Epithelial cell of prostate (primary cell): ENCODE data around the gene NAV2.

Experiments used
- DNase-seq: peaks from one replicate; pipeline ENCODE4 v3.0.0-alpha.2; 2011; ENCODE audit warnings: low read depth, low spot score
- H3K27ac ChIP-seq: fragments of 450-650 bp; 2 replicates; pipeline ENCODE4 v1.5.1; 2017; ENCODE audit warnings: mild to moderate bottlenecking

Gene NAV2

GRCh38 chr11:20021771-20022362, 309.2 kb downstream of the NAV2 start:
- no peak for DNase-seq
- H3K27ac ChIP-seq = peak overlapping the region; percentile 81

- DNase-seq = no peak
- H3K27ac ChIP-seq = peak overlapping the region; percentile 81
These were observed 309.9 kb downstream of the NAV2 start for GRCh38 chr11:20022363-20023081.

- no peak for DNase-seq
- peak overlapping the region; percentile 81 for H3K27ac ChIP-seq
These were observed 310.4 kb downstream of the NAV2 start for GRCh38 chr11:20023082-20023426.

GRCh38 chr11:20024172-20024935, 311.7 kb downstream of the NAV2 start:
- DNase-seq = no peak
- peak overlapping the region; percentile 81 for H3K27ac ChIP-seq

- no peak for DNase-seq
- H3K27ac ChIP-seq = no peak overlapping the region
These were observed 312.7 kb downstream of the NAV2 start for GRCh38 chr11:20025332-20025840.

- peak overlapping the region; percentile 74 for H3K27ac ChIP-seq
- no peak for DNase-seq
These were observed 314.3 kb downstream of the NAV2 start for GRCh38 chr11:20026629-20027555.

- no peak for DNase-seq
- peak overlapping the region; percentile 74 for H3K27ac ChIP-seq
These were observed 314.9 kb downstream of the NAV2 start for GRCh38 chr11:20027556-20028013.

- no peak overlapping the region for H3K27ac ChIP-seq
- DNase-seq = no peak
These were observed 316.6 kb downstream of the NAV2 start for GRCh38 chr11:20029193-20029592.

- peak overlapping the region; percentile 76 for H3K27ac ChIP-seq
- no peak for DNase-seq
These were observed 317.8 kb downstream of the NAV2 start for GRCh38 chr11:20030472-20030871.

GRCh38 chr11:20031155-20032001, 318.7 kb downstream of the NAV2 start:
- H3K27ac ChIP-seq = peak overlapping the region; percentile 76
- no peak for DNase-seq

- peak overlapping the region; percentile 76 for H3K27ac ChIP-seq
These were observed 319.5 kb downstream of the NAV2 start for GRCh38 chr11:20032127-20032526.

GRCh38 chr11:20032577-20033260, 320.1 kb downstream of the NAV2 start:
- H3K27ac ChIP-seq = peak overlapping the region; percentile 76
- no peak for DNase-seq

More at GRCh38 chr11:20032127-20032526, 319.5 kb downstream of the NAV2 start:
- no peak for DNase-seq

- no peak for DNase-seq
- no peak overlapping the region for H3K27ac ChIP-seq
These were observed 321.2 kb downstream of the NAV2 start for GRCh38 chr11:20033806-20034205.

- H3K27ac ChIP-seq = peak overlapping the region; percentile 73
- no peak for DNase-seq
These were observed 322.3 kb downstream of the NAV2 start for GRCh38 chr11:20034941-20035340.

GRCh38 chr11:20035375-20035700, 322.7 kb downstream of the NAV2 start:
- H3K27ac ChIP-seq = peak overlapping the region; percentile 73
- DNase-seq = no peak

GRCh38 chr11:20035701-20036601, 323.3 kb downstream of the NAV2 start:
- H3K27ac ChIP-seq = peak overlapping the region; percentile 73
- DNase-seq = peak; percentile 84

- no peak for DNase-seq
- H3K27ac ChIP-seq = peak overlapping the region; percentile 73
These were observed 324.1 kb downstream of the NAV2 start for GRCh38 chr11:20036626-20037335.
